K562 (cell line): ENCODE data around the gene USP48. TPM values are rescaled to one million over a fixed set of nuclear protein-coding genes. Genes with fewer than 3 reads are reported as not detected.

Experiments used
- C11orf30 ChIP-seq: fragments of 450-650 bp; IDR thresholded peaks from 2 replicates; pipeline ENCODE4 v1.6.1; 2016; ENCODE audit warnings: low read depth, mild to moderate bottlenecking
- CBX1 ChIP-seq: sonication (generic); IDR thresholded peaks from 2 replicates; pipeline ENCODE4 v1.6.1; 2016; ENCODE audit warnings: antibody characterized with exemption, low read depth, mild to moderate bottlenecking
- CEBPZ ChIP-seq: fragments of 150-350 bp; IDR thresholded peaks from 2 replicates; pipeline ENCODE4 v1.6.1; 2014; ENCODE audit warnings: low read depth, mild to moderate bottlenecking, low read length, borderline replicate concordance
- FOSL1 ChIP-seq: fragments of 200-800 bp; sonication (Bioruptor generic); conservative IDR thresholded peaks from 2 replicates; pipeline ENCODE4 v1.6.1; 2016; ENCODE audit warnings: missing genetic modification characterization, missing compliant biosample characterization
- GABPA ChIP-seq: fragments of 200-800 bp; sonication (Bioruptor generic); conservative IDR thresholded peaks from 2 replicates; pipeline ENCODE4 v1.6.1; 2016; ENCODE audit warnings: low read depth, missing genetic modification characterization, missing compliant biosample characterization
- POLR2H ChIP-seq: IDR thresholded peaks from 2 replicates; pipeline ENCODE4 v1.6.1; 2016; ENCODE audit warnings: missing genetic modification characterization, low read depth, mild to moderate bottlenecking, control low read depth, missing compliant biosample characterization, moderate library complexity
- PRDM10 ChIP-seq: fragments of 450-650 bp; IDR thresholded peaks from 2 replicates; pipeline ENCODE4 v1.6.1; 2018; ENCODE audit not compliant: partially characterized antibody
- RBM34 ChIP-seq: fragments of 200-400 bp; formaldehyde crosslinking; IDR thresholded peaks from 2 replicates; pipeline ENCODE4 v1.6.1; 2018; ENCODE audit warnings: low read length, borderline replicate concordance; ENCODE audit not compliant: insufficient read depth
- RFX1 ChIP-seq: fragments of 450-650 bp; IDR thresholded peaks from 2 replicates; pipeline ENCODE4 v1.6.1; 2016; ENCODE audit warnings: mild to moderate bottlenecking, moderate library complexity
- RFX7 ChIP-seq: fragments of 250-450 bp; sonication (Bioruptor Pico); IDR thresholded peaks from 2 replicates; pipeline ENCODE4 v1.5.1; 2021; ENCODE audit warnings: mild to moderate bottlenecking
- SRSF7 ChIP-seq: fragments of 200-400 bp; formaldehyde crosslinking; optimal IDR thresholded peaks from 2 replicates; pipeline ENCODE3; 2017; ENCODE audit warnings: mild to moderate bottlenecking, low read depth, low read length
- ZNF347 ChIP-seq: fragments of 450-650 bp; formaldehyde crosslinking; IDR thresholded peaks from 2 replicates; pipeline ENCODE4 v1.4.0; 2020; ENCODE audit warnings: low read depth, mild to moderate bottlenecking, moderate library complexity
- ZNF75A ChIP-seq: fragments of 450-650 bp; formaldehyde crosslinking; IDR thresholded peaks from 2 replicates; pipeline ENCODE4 v1.4.0; 2020; ENCODE audit warnings: mild to moderate bottlenecking
- polyA plus RNA-seq, 8 experiments: library from polyadenylated mRNA; depleted of rRNA in 4 of 8; stranded (reverse) in 5 of 8; unstranded in 3 of 8; fragments of >200 nt; fragmentation: Nextera tagmentation in 2 of 8; fragmentation: Illumina TruSeq in 1 of 8; extraction: Ambion mirVana in 2 of 8; extraction: Trizol in 1 of 8; gene quantifications; 2 replicates each; pipeline versions ENCODE4 v1.2.1 to v1.2.3, GENCODE V29; 2011 to 2014; ENCODE audit warnings: inconsistent platforms in 1 of 8, missing spikeins in 1 of 8
- total RNA-seq, 7 experiments: library from RNA; depleted of rRNA in 6 of 7; stranded (reverse); fragments of >200 nt in 6 of 7; fragmentation: Illumina TruSeq in 2 of 7; extraction: Trizol in 2 of 7; gene quantifications; 2 replicates each; pipeline versions ENCODE4 v1.2.1 to v1.2.3, GENCODE V29; 2011 to 2021; ENCODE audit warnings: low replicate concordance in 1 of 7
- TF ChIP-seq, protein P1 (sequence below): fragments of 450-650 bp; IDR thresholded peaks from 2 replicates; pipeline ENCODE4 v1.6.1; 2016; ENCODE audit warnings: low read depth

Gene USP48
- total and polyA plus RNA-seq, 9 of the 15 experiments (the other 6 are each of a cell fraction or from before 2014, with no cell fraction given), result 23.3 to 123 (median 106) TPM

DNA sequence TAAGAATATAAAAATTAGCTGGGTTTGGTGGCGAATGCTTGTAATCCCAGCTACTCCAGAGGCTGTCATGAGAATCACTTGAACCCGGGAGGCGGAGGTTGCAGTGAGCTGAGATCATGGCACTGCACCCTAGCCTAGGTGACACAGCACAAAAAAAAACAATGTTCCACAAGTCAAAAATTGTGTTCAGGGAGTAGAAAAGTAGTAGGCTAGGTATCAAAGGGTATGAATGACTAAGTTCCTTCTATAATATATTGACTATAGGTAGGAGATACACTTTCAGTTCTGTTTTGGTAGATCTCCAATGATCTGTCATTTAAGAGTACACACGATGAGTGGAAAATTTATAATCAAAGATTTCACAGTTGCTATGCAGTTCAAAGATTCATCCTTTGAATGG, 16.7 kb downstream of the USP48 start (continued):
- TF ChIP-seq CEBPZ (no peak), FOSL1 (tag) (no peak), RBM34 (no peak), ZNF347 (CRISPR knock-in tag) (no peak), RFX7 (CRISPR knock-in tag) (no peak), SRSF7 (no peak), ZNF75A (CRISPR knock-in tag) (no peak), CBX1 (no peak), PRDM10 (no peak), GABPA (tag) (no peak), RFX1 (no peak), POLR2H (no peak), C11orf30 (peak; percentile 53; the same call in 1 of the 2 replicates)
- TF ChIP-seq, protein P1, sequence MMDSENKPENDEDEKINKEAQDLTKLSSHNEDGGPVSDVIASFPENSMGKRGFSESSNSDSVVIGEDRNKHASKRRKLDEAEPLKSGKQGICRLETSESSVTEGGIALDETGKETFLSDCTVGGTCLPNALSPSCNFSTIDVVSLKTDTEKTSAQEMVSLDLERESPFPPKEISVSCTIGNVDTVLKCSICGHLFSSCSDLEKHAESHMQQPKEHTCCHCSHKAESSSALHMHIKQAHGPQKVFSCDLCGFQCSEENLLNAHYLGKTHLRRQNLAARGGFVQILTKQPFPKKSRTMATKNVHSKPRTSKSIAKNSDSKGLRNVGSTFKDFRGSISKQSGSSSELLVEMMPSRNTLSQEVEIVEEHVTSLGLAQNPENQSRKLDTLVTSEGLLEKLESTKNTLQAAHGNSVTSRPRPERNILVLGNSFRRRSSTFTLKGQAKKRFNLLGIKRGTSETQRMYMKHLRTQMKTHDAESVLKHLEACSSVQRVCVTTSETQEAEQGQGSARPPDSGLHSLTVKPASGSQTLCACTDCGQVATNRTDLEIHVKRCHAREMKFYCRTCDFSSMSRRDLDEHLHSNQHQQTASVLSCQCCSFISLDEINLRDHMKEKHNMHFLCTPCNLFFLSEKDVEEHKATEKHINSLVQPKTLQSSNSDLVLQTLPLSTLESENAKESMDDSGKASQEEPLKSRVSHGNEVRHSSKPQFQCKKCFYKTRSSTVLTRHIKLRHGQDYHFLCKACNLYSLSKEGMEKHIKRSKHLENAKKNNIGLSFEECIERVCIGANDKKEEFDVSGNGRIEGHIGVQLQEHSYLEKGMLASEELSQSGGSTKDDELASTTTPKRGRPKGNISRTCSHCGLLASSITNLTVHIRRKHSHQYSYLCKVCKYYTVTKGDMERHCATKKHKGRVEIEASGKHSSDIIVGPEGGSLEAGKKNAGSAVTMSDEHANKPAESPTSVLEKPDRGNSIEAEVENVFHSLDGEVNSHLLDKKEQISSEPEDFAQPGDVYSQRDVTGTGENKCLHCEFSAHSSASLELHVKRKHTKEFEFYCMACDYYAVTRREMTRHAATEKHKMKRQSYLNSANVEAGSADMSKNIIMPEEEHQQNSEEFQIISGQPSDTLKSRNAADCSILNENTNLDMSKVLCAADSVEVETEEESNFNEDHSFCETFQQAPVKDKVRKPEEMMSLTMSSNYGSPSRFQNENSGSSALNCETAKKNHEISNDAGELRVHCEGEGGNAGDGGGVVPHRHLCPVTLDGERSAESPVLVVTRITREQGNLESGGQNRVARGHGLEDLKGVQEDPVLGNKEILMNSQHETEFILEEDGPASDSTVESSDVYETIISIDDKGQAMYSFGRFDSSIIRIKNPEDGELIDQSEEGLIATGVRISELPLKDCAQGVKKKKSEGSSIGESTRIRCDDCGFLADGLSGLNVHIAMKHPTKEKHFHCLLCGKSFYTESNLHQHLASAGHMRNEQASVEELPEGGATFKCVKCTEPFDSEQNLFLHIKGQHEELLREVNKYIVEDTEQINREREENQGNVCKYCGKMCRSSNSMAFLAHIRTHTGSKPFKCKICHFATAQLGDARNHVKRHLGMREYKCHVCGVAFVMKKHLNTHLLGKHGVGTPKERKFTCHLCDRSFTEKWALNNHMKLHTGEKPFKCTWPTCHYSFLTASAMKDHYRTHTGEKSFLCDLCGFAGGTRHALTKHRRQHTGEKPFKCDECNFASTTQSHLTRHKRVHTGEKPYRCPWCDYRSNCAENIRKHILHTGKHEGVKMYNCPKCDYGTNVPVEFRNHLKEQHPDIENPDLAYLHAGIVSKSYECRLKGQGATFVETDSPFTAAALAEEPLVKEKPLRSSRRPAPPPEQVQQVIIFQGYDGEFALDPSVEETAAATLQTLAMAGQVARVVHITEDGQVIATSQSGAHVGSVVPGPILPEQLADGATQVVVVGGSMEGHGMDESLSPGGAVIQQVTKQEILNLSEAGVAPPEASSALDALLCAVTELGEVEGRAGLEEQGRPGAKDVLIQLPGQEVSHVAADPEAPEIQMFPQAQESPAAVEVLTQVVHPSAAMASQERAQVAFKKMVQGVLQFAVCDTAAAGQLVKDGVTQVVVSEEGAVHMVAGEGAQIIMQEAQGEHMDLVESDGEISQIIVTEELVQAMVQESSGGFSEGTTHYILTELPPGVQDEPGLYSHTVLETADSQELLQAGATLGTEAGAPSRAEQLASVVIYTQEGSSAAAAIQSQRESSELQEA, result no peak
